Measurements from ENCODE around the gene GAD2.

The GAD2 gene

GRCh38 chr10:26221541-26221940 is 5.0 kb downstream of the GAD2 start:
- no peak for DNase-seq (ENCODE audit: low read depth in 4 of 4, low spot score in 1 of 4)

- DNase-seq (ENCODE audit: low read depth in 4 of 4, low spot score in 1 of 4): no peak
These were observed 6.0 kb downstream of the GAD2 start for GRCh38 chr10:26222563-26222962.

GRCh38 chr10:26225322-26225721 is 8.7 kb downstream of the GAD2 start:
- DNase-seq (ENCODE audit: low read depth in 4 of 4, low spot score in 1 of 4): no peak

GRCh38 chr10:26227786-26228185 is 11.2 kb downstream of the GAD2 start:
- DNase-seq (ENCODE audit: low read depth in 4 of 4, low spot score in 1 of 4): no peak

- no peak for DNase-seq (ENCODE audit: low read depth in 4 of 4, low spot score in 1 of 4)
These were observed 15.6 kb downstream of the GAD2 start for GRCh38 chr10:26232174-26232573.

- DNase-seq (ENCODE audit: low read depth in 4 of 4, low spot score in 1 of 4): no peak
These were observed 19.2 kb downstream of the GAD2 start for GRCh38 chr10:26235761-26236160.

GRCh38 chr10:26238378-26238777 is 21.8 kb downstream of the GAD2 start:
- DNase-seq (ENCODE audit: low read depth in 4 of 4, low spot score in 1 of 4): no peak

- DNase-seq (ENCODE audit: low read depth in 4 of 4, low spot score in 1 of 4): no peak
These were observed 26.3 kb downstream of the GAD2 start for GRCh38 chr10:26242706-26243350.

GRCh38 chr10:26243351-26243720 is 26.8 kb downstream of the GAD2 start:
- no peak for DNase-seq (ENCODE audit: low read depth in 4 of 4, low spot score in 1 of 4)

- DNase-seq (ENCODE audit: low read depth in 4 of 4, low spot score in 1 of 4): no peak
These were observed 33.1 kb downstream of the GAD2 start for GRCh38 chr10:26249681-26250080.

- no peak for DNase-seq (ENCODE audit: low read depth in 4 of 4, low spot score in 1 of 4)
These were observed 35.4 kb downstream of the GAD2 start for GRCh38 chr10:26251925-26252324.

- DNase-seq (ENCODE audit: low read depth in 4 of 4, low spot score in 1 of 4): no peak
These were observed 38.0 kb downstream of the GAD2 start for GRCh38 chr10:26254616-26255015.

- no peak for DNase-seq (ENCODE audit: low read depth in 4 of 4, low spot score in 1 of 4)
These were observed 42.8 kb downstream of the GAD2 start for GRCh38 chr10:26259341-26259740.

- no peak for DNase-seq (ENCODE audit: low read depth in 4 of 4, low spot score in 1 of 4)
These were observed 53.2 kb downstream of the GAD2 start for GRCh38 chr10:26269754-26270153.

- DNase-seq (ENCODE audit: low read depth in 4 of 4, low spot score in 1 of 4): no peak
These were observed 57.8 kb downstream of the GAD2 start for GRCh38 chr10:26274391-26274790.

GRCh38 chr10:26278295-26278694 is 61.7 kb downstream of the GAD2 start:
- DNase-seq (ENCODE audit: low read depth in 4 of 4, low spot score in 1 of 4): no peak

GRCh38 chr10:26290236-26290635 is 73.7 kb downstream of the GAD2 start:
- no peak for DNase-seq (ENCODE audit: low read depth in 4 of 4, low spot score in 1 of 4)

- no peak for DNase-seq (ENCODE audit: low read depth in 4 of 4, low spot score in 1 of 4)
These were observed 75.3 kb downstream of the GAD2 start for GRCh38 chr10:26291721-26292480.

GRCh38 chr10:26296360-26296759 is 79.8 kb downstream of the GAD2 start:
- DNase-seq (ENCODE audit: low read depth in 4 of 4, low spot score in 1 of 4): no peak

GRCh38 chr10:26300001-26300400 is 83.4 kb downstream of the GAD2 start:
- DNase-seq (ENCODE audit: low read depth in 4 of 4, low spot score in 1 of 4): no peak

- DNase-seq (ENCODE audit: low read depth in 4 of 4, low spot score in 1 of 4): no peak
These were observed 86.8 kb downstream of the GAD2 start for GRCh38 chr10:26303366-26303765.

- no peak for DNase-seq (ENCODE audit: low read depth in 4 of 4, low spot score in 1 of 4)
These were observed 93.8 kb downstream of the GAD2 start for GRCh38 chr10:26310361-26310760.

GRCh38 chr10:26311383-26311940 is 94.9 kb downstream of the GAD2 start:
- DNase-seq (ENCODE audit: low read depth in 4 of 4, low spot score in 1 of 4): no peak
